Testis (tissue), 2 donors: Measurements from ENCODE around the gene BOD1L1.

Source experiments
- POLR2A ChIP-seq: fragments of 450-650 bp; IDR thresholded peaks from one replicate; pipeline ENCODE4 v1.6.1; 2017; ENCODE audit warnings: antibody characterized with exemption, mild to moderate bottlenecking, moderate library complexity
- TF ChIP-seq, protein P1 (sequence below), 3 experiments: fragments of 450-650 bp in 2 of 3; fragments of 200-600 bp in 1 of 3; sonication (generic) in 1 of 3; IDR thresholded peaks; one replicate each; pipeline ENCODE4 v1.5.1; 2016 to 2019; ENCODE audit warnings: antibody characterized with exemption in 3 of 3, mild to moderate bottlenecking in 2 of 3, moderate library complexity in 1 of 3

GRCh38 chr4:13535118-13535517 lies 92.4 kb downstream of the BOD1L1 start:
- TF ChIP-seq, protein P1, sequence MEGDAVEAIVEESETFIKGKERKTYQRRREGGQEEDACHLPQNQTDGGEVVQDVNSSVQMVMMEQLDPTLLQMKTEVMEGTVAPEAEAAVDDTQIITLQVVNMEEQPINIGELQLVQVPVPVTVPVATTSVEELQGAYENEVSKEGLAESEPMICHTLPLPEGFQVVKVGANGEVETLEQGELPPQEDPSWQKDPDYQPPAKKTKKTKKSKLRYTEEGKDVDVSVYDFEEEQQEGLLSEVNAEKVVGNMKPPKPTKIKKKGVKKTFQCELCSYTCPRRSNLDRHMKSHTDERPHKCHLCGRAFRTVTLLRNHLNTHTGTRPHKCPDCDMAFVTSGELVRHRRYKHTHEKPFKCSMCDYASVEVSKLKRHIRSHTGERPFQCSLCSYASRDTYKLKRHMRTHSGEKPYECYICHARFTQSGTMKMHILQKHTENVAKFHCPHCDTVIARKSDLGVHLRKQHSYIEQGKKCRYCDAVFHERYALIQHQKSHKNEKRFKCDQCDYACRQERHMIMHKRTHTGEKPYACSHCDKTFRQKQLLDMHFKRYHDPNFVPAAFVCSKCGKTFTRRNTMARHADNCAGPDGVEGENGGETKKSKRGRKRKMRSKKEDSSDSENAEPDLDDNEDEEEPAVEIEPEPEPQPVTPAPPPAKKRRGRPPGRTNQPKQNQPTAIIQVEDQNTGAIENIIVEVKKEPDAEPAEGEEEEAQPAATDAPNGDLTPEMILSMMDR (IDR thresholded peaks at IDR 0.05) = no peak
- TF ChIP-seq POLR2A = no peak
